Body of pancreas (tissue), 4 donors: ENCODE measurements around the gene NFKBIB. TPM values are rescaled to one million over a fixed set of nuclear protein-coding genes. Genes with fewer than 3 reads are reported as not detected.

Source experiments
- ATAC-seq: fragments of 150-250 bp; one replicate; pipeline ENCODE4 v1.9.1; 2016
- DNase-seq, 4 donors: peaks; one replicate each; pipeline ENCODE4 v3.0.0-alpha.2; 2019
- H3K27ac ChIP-seq, 4 donors: fragments of 200-600 bp; sonication (generic); 1 replicate in 3 of 4; 2 replicates in 1 of 4; pipeline versions ENCODE4 v1.5.1 to v1.6.1; 2016 to 2019; ENCODE audit warnings: mild to moderate bottlenecking in 1 of 4, mixed read lengths in 1 of 4, moderate library complexity in 1 of 4
- H3K27me3 ChIP-seq, 2 donors: fragments of 200-600 bp; sonication (generic); one replicate each; pipeline ENCODE4 v1.6.0; 2016; ENCODE audit warnings: mild to moderate bottlenecking in 1 of 2
- H3K36me3 ChIP-seq, 2 donors: fragments of 200-600 bp; sonication (generic); replicated peaks in 1 of 2; 2 replicates each; pipeline ENCODE4 v1.5.1; 2016; ENCODE audit warnings: low read depth in 2 of 2; ENCODE audit not compliant: insufficient read depth in 1 of 2
- H3K4me1 ChIP-seq: fragments of 200-600 bp; sonication (generic); one replicate; pipeline ENCODE4 v1.6.0; 2016
- H3K4me3 ChIP-seq, 2 donors: fragments of 200-600 bp; sonication (generic); 1 replicate in 1 of 2; 2 replicates in 1 of 2; pipeline ENCODE4 v1.5.1; 2016 to 2019
- H3K9me3 ChIP-seq, 3 donors: fragments of 200-600 bp; sonication (generic); 1 replicate in 2 of 3; 2 replicates in 1 of 3; pipeline ENCODE4 v1.5.1; 2016
- CTCF ChIP-seq, 7 experiments: fragments of 450-650 bp in 4 of 7; fragments of 200-600 bp in 3 of 7; sonication (generic) in 3 of 7; IDR thresholded peaks; one replicate each; pipeline ENCODE4 v1.5.1; 2016 to 2019; ENCODE audit warnings: antibody characterized with exemption in 7 of 7
- POLR2A ChIP-seq, 3 donors: fragments of 450-650 bp; IDR thresholded peaks; one replicate each; pipeline ENCODE4 v1.6.1; 2016; ENCODE audit warnings: antibody characterized with exemption in 3 of 3, mild to moderate bottlenecking in 2 of 3
- WGBS, 2 donors: methylation state at CpG; one replicate each; pipeline ENCODE4 v1.1.5; 2017; 5-methylcytosine and 5-hydroxymethylcytosine counted together
- intact Hi-C: fragments of 100-400 bp; cut with DNase I; formaldehyde crosslinking; loops from one replicate; pipeline ENCODE4 v1.15.1; 2023
- total RNA-seq, 2 donors: library from RNA; depleted of rRNA; stranded (reverse); fragments of >200 nt; gene quantifications; one replicate each; pipeline ENCODE4 v1.1.0, GENCODE V29; 2016

The NFKBIB gene
- total RNA-seq, 2 donors from 2014 or later: 7.8 to 28.3 TPM

GRCh38 chr19:38919837-38920601 is 20.2 kb downstream of the NFKBIB start:
- no peak for DNase-seq

GRCh38 chr19:38920602-38921419 is 21.0 kb downstream of the NFKBIB start:
- intact Hi-C loops: loop anchor here (10.0 kb wide), 1 partner anchor 516 kb away; the partner anchor contains the start of gene FAM98C
- no peak overlapping the region for H3K4me3 ChIP-seq
- WGBS, 2 donors: 68 to 85% methylated on average over 8 to 14 of the region's 14 CpGs
- no peak for TF ChIP-seq CTCF (IDR thresholded peaks at IDR 0.05)
- TF ChIP-seq POLR2A (IDR thresholded peaks at IDR 0.05): no peak
- no peaks in the 10 kb centered on the region for H3K27me3 ChIP-seq
- no peak for ATAC-seq
- H3K27ac ChIP-seq: no peak overlapping the region
- H3K4me1 ChIP-seq: no peaks in the 10 kb centered on the region
- H3K36me3 ChIP-seq: peaks cover 0 to 18% of the 10 kb centered on the region in 2 donors
- DNase-seq: no peak
- H3K9me3 ChIP-seq: no peaks in the 10 kb centered on the region

More at GRCh38 chr19:38919837-38920601, 20.2 kb downstream of the NFKBIB start:
- Histone ChIP-seq H3K4me3 (no peak overlapping the region), H3K27me3 (no peaks in the 10 kb centered on the region), H3K27ac (no peak overlapping the region), H3K4me1 (no peaks in the 10 kb centered on the region), H3K36me3 (peaks cover 0 to 15% of the 10 kb centered on the region in 2 donors), H3K9me3 (no peaks in the 10 kb centered on the region)
- no peak for TF ChIP-seq POLR2A (IDR thresholded peaks at IDR 0.05)
- TF ChIP-seq CTCF (IDR thresholded peaks at IDR 0.05): no peak
- no peak for ATAC-seq
- 72 to 78% methylated on average over 21 of the region's 21 CpGs for WGBS, 2 donors
- intact Hi-C loops: loop anchor here (10.0 kb wide), 2 partner anchors 395 to 515 kb away; partner anchors contain the start of gene FAM98C

- no peaks in the 10 kb centered on the region for H3K4me1 ChIP-seq
- 85 to 89% methylated on average over 11 to 19 of the region's 20 CpGs for WGBS, 2 donors
- no peak overlapping the region for H3K4me3 ChIP-seq
- H3K36me3 ChIP-seq: peaks cover 0 to 18% of the 10 kb centered on the region in 2 donors
- no peaks in the 10 kb centered on the region for H3K27me3 ChIP-seq
- no peaks in the 10 kb centered on the region for H3K9me3 ChIP-seq
- ATAC-seq (no peak), DNase-seq (no peak)
- intact Hi-C loops: loop anchor here (10.0 kb wide), 1 partner anchor 517 kb away; the partner anchor contains the start of gene FAM98C
- TF ChIP-seq POLR2A (IDR thresholded peaks at IDR 0.05) (no peak), CTCF (IDR thresholded peaks at IDR 0.05) (no peak)
- no peak overlapping the region for H3K27ac ChIP-seq
Observed at GRCh38 chr19:38921420-38922274, 21.9 kb downstream of the NFKBIB start.

GRCh38 chr19:38922482-38922881 is 22.7 kb downstream of the NFKBIB start:
- Histone ChIP-seq H3K27ac (no peak overlapping the region), H3K9me3 (no peaks in the 10 kb centered on the region), H3K27me3 (no peaks in the 10 kb centered on the region), H3K4me1 (no peaks in the 10 kb centered on the region), H3K4me3 (no peak overlapping the region), H3K36me3 (peaks cover 0 to 18% of the 10 kb centered on the region in 2 donors)
- TF ChIP-seq POLR2A (IDR thresholded peaks at IDR 0.05): no peak
- TF ChIP-seq CTCF (IDR thresholded peaks at IDR 0.05): no peak
- no peak for DNase-seq
- intact Hi-C loops: loop anchor here (10.0 kb wide), 1 partner anchor 518 kb away; the partner anchor contains the start of gene FAM98C
- ATAC-seq: no peak
- 90% methylated on average over 4 to 5 of the region's 5 CpGs for WGBS, 2 donors
